ENCODE data around the gene CLDN20. TPM values are rescaled to one million over a fixed set of nuclear protein-coding genes. Genes with fewer than 3 reads are reported as not detected.
A peak's percentile ranks its signal among the peaks of the same experiment; 100 is the strongest.

The CLDN20 gene
- total RNA-seq, 1 donor from 2014 or later, result not detected

DNA sequence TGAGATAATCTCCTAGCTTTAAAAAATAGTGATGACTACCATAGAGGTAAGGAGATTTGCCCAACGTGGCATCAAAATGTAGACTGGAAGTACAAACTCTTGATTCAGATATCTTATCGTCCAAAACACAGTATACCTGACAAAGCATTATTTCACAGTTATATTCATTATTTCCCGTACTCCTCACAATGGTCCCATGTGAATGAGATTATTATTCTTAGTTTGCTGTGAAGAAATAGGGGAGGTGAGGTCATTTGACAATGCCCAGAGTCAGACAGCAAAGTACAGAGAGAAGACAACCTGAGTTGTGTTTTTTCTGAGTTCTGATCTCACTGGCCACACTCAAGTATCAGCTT is 51.7 kb downstream of the CLDN20 start:
- peaks cover 1% of the 10 kb centered on the region for H3K4me1 ChIP-seq
- H3K4me3 ChIP-seq, result peak overlapping the region; percentile 81 to 84
- H3K27me3 ChIP-seq, result no peaks in the 10 kb centered on the region
- no peaks in the 10 kb centered on the region for H3K36me3 ChIP-seq
- no peak for DNase-seq (ENCODE audit: extremely low spot score in 2 of 2)
- no peaks in the 10 kb centered on the region for H3K9me3 ChIP-seq
- peak overlapping the region; percentile 77 for H3K27ac ChIP-seq
- TF ChIP-seq CTCF (IDR thresholded peaks at IDR 0.05) (no peak), POLR2AphosphoS5 (IDR thresholded peaks at IDR 0.05; ENCODE audit: insufficient read depth in 1 of 2, low read depth in 1 of 2) (no peak), POLR2A (IDR thresholded peaks at IDR 0.05) (no peak)
- intact Hi-C loops (cut with DNase I), result no loop called here

DNA sequence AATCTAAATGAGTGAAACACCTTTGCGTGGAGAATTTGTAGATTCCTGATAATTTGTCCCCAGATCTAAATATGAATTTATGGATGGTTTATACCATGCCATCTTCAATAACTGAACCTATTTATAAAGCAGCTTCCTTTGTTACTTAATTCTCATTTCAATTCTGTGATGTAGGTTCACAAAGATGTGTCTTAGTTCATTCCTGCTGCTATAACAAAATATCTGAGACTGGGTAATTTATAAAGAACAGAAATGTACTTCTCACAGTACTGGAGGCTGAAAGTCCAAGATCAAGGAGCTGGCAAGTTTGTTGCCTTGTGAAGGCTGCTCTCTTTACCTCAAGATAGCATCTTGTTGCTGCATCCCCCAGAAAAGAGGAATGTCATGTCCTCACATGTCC is 52.6 kb downstream of the CLDN20 start:
- Histone ChIP-seq H3K4me3 (no peak overlapping the region), H3K27me3 (no peaks in the 10 kb centered on the region), H3K36me3 (no peaks in the 10 kb centered on the region), H3K9me3 (no peaks in the 10 kb centered on the region), H3K4me1 (no peaks in the 10 kb centered on the region), H3K27ac (no peak overlapping the region)
- DNase-seq (ENCODE audit: extremely low spot score in 2 of 2), result no peak
- TF ChIP-seq POLR2AphosphoS5 (IDR thresholded peaks at IDR 0.05; ENCODE audit: insufficient read depth in 1 of 2, low read depth in 1 of 2), result no peak
- intact Hi-C loops (cut with DNase I), result no loop called here

DNA sequence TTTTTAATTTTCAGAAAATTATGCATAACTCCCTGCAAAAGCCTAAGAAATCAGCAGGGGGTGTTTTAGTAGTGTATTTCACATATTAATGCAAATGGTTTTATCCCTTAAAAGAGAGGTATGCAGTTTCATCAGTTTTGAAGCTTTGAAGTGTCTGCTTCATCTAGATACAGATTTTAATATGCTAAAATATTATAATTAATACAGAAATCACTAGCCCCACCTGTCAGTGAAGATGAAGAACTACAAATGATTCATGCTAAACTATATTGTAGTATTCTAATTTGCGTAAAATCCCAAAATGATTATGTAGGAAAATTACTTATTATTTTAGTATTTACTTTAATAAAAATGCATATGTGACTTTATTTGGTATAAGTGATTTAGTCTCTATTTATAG is 53.4 kb downstream of the CLDN20 start:
- Histone ChIP-seq H3K4me3 (no peak overlapping the region), H3K36me3 (no peaks in the 10 kb centered on the region), H3K9me3 (no peaks in the 10 kb centered on the region), H3K4me1 (no peaks in the 10 kb centered on the region), H3K27me3 (no peaks in the 10 kb centered on the region), H3K27ac (no peak overlapping the region)
- TF ChIP-seq POLR2AphosphoS5 (IDR thresholded peaks at IDR 0.05; ENCODE audit: insufficient read depth in 1 of 2, low read depth in 1 of 2), result no peak
- no peak for TF ChIP-seq CTCF (IDR thresholded peaks at IDR 0.05)
- no peak for TF ChIP-seq POLR2A (IDR thresholded peaks at IDR 0.05)
- intact Hi-C loops (cut with DNase I), result no loop called here
- DNase-seq (ENCODE audit: extremely low spot score in 2 of 2), result no peak

DNA sequence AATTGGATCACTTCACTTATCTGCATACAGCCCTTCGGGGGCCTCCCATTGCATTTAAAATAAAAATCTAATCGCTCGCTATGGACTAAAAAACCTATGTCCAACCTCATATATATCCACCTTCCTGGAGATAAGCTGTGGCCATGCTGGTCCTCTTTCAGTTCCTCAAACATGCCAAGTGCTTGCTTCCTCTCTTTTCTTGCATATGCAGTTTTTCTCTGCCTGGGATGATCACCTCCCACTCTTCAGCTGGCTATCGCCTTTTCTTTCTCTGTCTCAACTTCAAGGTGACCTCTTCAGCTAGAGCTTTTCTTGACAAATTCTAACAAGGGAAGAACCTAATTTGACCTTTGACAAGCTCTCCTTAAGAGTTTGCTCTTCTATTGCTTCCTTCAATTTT is 56.1 kb downstream of the CLDN20 start:
- intact Hi-C loops (cut with DNase I), result loop anchor here (10.0 kb wide), 1 partner anchor 175 kb away; no protein-coding TSS in a partner anchor
- no peaks in the 10 kb centered on the region for H3K4me1 ChIP-seq
- TF ChIP-seq POLR2A (IDR thresholded peaks at IDR 0.05) (no peak), POLR2AphosphoS5 (IDR thresholded peaks at IDR 0.05; ENCODE audit: insufficient read depth in 1 of 2, low read depth in 1 of 2) (no peak), CTCF (IDR thresholded peaks at IDR 0.05) (no peak)
- no peaks in the 10 kb centered on the region for H3K36me3 ChIP-seq
- H3K4me3 ChIP-seq, result no peak overlapping the region
- no peaks in the 10 kb centered on the region for H3K9me3 ChIP-seq
- DNase-seq (ENCODE audit: extremely low spot score in 2 of 2), result no peak
- no peaks in the 10 kb centered on the region for H3K27me3 ChIP-seq
- H3K27ac ChIP-seq, result no peak overlapping the region

DNA sequence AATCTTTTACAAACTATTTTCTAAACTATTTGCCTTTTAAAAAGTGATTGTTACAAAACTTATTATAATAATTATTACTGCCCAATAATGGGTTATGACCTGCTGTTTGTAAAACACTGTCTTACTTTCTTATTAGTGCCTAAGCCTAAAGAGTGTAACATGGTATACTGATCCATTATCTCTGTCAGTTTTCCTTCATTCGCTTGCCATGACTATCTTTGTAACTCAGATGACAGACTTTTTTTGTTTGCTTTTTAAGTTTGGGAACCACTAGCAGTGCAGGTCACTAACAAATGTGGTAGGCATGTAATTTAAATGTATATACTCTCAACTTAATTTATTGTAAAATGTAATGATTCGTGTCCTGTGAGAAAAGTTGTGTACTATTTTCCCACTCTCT is 60.4 kb downstream of the CLDN20 start:
- intact Hi-C loops (cut with DNase I), result loop anchor here (10.0 kb wide), 1 partner anchor 171 kb away; no protein-coding TSS in a partner anchor
- H3K27ac ChIP-seq, result no peak overlapping the region
- H3K9me3 ChIP-seq, result no peaks in the 10 kb centered on the region
- H3K27me3 ChIP-seq, result no peaks in the 10 kb centered on the region
- no peak for DNase-seq (ENCODE audit: extremely low spot score in 2 of 2)
- H3K4me3 ChIP-seq, result no peak overlapping the region
- TF ChIP-seq POLR2A (IDR thresholded peaks at IDR 0.05), result no peak
- no peak for TF ChIP-seq POLR2AphosphoS5 (IDR thresholded peaks at IDR 0.05; ENCODE audit: insufficient read depth in 1 of 2, low read depth in 1 of 2)
- TF ChIP-seq CTCF (IDR thresholded peaks at IDR 0.05), result no peak
- no peaks in the 10 kb centered on the region for H3K36me3 ChIP-seq
- no peaks in the 10 kb centered on the region for H3K4me1 ChIP-seq
